ENCODE measurements around the gene TMEM270.

TMEM270 gene

GRCh38 chr7:73901231-73901822, 40.4 kb downstream of the TMEM270 start:
- Mint-ChIP-seq H3K36me3 (no peaks in the 10 kb centered on the region), H3K9me3 (no peaks in the 10 kb centered on the region), H3K4me1 (no peaks in the 10 kb centered on the region), H3K27ac (no peak overlapping the region), H3K4me3 (no peak overlapping the region)
- DNase-seq (ENCODE audit: low spot score in 2 of 2) (no peak), ATAC-seq (no peak)

- Mint-ChIP-seq H3K27ac (no peak overlapping the region), H3K9me3 (no peaks in the 10 kb centered on the region), H3K4me1 (no peaks in the 10 kb centered on the region), H3K36me3 (no peaks in the 10 kb centered on the region), H3K4me3 (no peak overlapping the region)
- DNase-seq (ENCODE audit: low spot score in 2 of 2) = no peak
- ATAC-seq = no peak
Observed at GRCh38 chr7:73901823-73902597, 41.1 kb downstream of the TMEM270 start.

- no peak overlapping the region for H3K27ac Mint-ChIP-seq
- no peak overlapping the region for H3K4me3 Mint-ChIP-seq
- H3K36me3 Mint-ChIP-seq = no peaks in the 10 kb centered on the region
- no peaks in the 10 kb centered on the region for H3K4me1 Mint-ChIP-seq
- no peak for ATAC-seq
- no peaks in the 10 kb centered on the region for H3K9me3 Mint-ChIP-seq
- DNase-seq (ENCODE audit: low spot score in 2 of 2) = no peak
Observed at GRCh38 chr7:73903321-73904218, 42.6 kb downstream of the TMEM270 start.

- Mint-ChIP-seq H3K36me3 (no peaks in the 10 kb centered on the region), H3K27ac (no peak overlapping the region), H3K4me3 (no peak overlapping the region), H3K9me3 (no peaks in the 10 kb centered on the region), H3K4me1 (no peaks in the 10 kb centered on the region)
- DNase-seq (ENCODE audit: low spot score in 2 of 2) = no peak
- ATAC-seq = no peak
Observed at GRCh38 chr7:73904219-73905137, 43.5 kb downstream of the TMEM270 start.

GRCh38 chr7:73905360-73905759, 44.4 kb downstream of the TMEM270 start:
- Mint-ChIP-seq H3K36me3 (no peaks in the 10 kb centered on the region), H3K9me3 (no peaks in the 10 kb centered on the region), H3K27ac (no peak overlapping the region), H3K4me1 (no peaks in the 10 kb centered on the region), H3K4me3 (no peak overlapping the region)
- DNase-seq (ENCODE audit: low spot score in 2 of 2) = no peak
- no peak for ATAC-seq

- ATAC-seq (no peak), DNase-seq (ENCODE audit: low spot score in 2 of 2) (no peak)
- Mint-ChIP-seq H3K27ac (no peak overlapping the region), H3K9me3 (no peaks in the 10 kb centered on the region), H3K36me3 (no peaks in the 10 kb centered on the region), H3K4me3 (no peak overlapping the region), H3K4me1 (no peaks in the 10 kb centered on the region)
Observed at GRCh38 chr7:73906874-73907273, 45.9 kb downstream of the TMEM270 start.

- Mint-ChIP-seq H3K4me3 (no peak overlapping the region), H3K9me3 (no peaks in the 10 kb centered on the region), H3K27ac (no peak overlapping the region), H3K36me3 (no peaks in the 10 kb centered on the region), H3K4me1 (no peaks in the 10 kb centered on the region)
- ATAC-seq (no peak), DNase-seq (ENCODE audit: low spot score in 2 of 2) (no peak)
Observed at GRCh38 chr7:73907554-73908122, 46.7 kb downstream of the TMEM270 start.

GRCh38 chr7:73908123-73908611, 47.2 kb downstream of the TMEM270 start:
- ATAC-seq (no peak), DNase-seq (ENCODE audit: low spot score in 2 of 2) (no peak)
- no peak overlapping the region for H3K4me3 Mint-ChIP-seq
- H3K4me1 Mint-ChIP-seq = no peaks in the 10 kb centered on the region
- no peak overlapping the region for H3K27ac Mint-ChIP-seq
- no peaks in the 10 kb centered on the region for H3K9me3 Mint-ChIP-seq
- H3K36me3 Mint-ChIP-seq = no peaks in the 10 kb centered on the region

GRCh38 chr7:73909051-73909941, 48.3 kb downstream of the TMEM270 start:
- Mint-ChIP-seq H3K27ac (no peak overlapping the region), H3K4me3 (no peak overlapping the region)
- DNase-seq (ENCODE audit: low spot score in 2 of 2) = no peak

GRCh38 chr7:73909996-73910395, 49.0 kb downstream of the TMEM270 start:
- Mint-ChIP-seq H3K27ac (no peak overlapping the region), H3K9me3 (no peaks in the 10 kb centered on the region), H3K4me1 (no peaks in the 10 kb centered on the region), H3K36me3 (no peaks in the 10 kb centered on the region), H3K4me3 (no peak overlapping the region)
- ATAC-seq (peak; percentile 22), DNase-seq (ENCODE audit: low spot score in 2 of 2) (no peak)

More at GRCh38 chr7:73909051-73909941, 48.3 kb downstream of the TMEM270 start:
- H3K9me3 Mint-ChIP-seq = no peaks in the 10 kb centered on the region
- peak; percentile 17 for ATAC-seq
- H3K36me3 Mint-ChIP-seq = no peaks in the 10 kb centered on the region
- no peaks in the 10 kb centered on the region for H3K4me1 Mint-ChIP-seq

- H3K27ac Mint-ChIP-seq = no peak overlapping the region
- no peak for DNase-seq (ENCODE audit: low spot score in 2 of 2)
- no peaks in the 10 kb centered on the region for H3K9me3 Mint-ChIP-seq
- no peaks in the 10 kb centered on the region for H3K36me3 Mint-ChIP-seq
- H3K4me1 Mint-ChIP-seq = no peaks in the 10 kb centered on the region
- H3K4me3 Mint-ChIP-seq = no peak overlapping the region
- ATAC-seq = no peak
Observed at GRCh38 chr7:73912223-73912622, 51.3 kb downstream of the TMEM270 start.
